ENCODE measurements around the gene LRCH4.
A peak's percentile ranks its signal among the peaks of the same experiment; 100 is the strongest.

LRCH4 gene

GRCh38 chr7:100584683-100585510, 1.0 kb downstream of the LRCH4 start:
- peak; percentile 60 for DNase-seq

DNA sequence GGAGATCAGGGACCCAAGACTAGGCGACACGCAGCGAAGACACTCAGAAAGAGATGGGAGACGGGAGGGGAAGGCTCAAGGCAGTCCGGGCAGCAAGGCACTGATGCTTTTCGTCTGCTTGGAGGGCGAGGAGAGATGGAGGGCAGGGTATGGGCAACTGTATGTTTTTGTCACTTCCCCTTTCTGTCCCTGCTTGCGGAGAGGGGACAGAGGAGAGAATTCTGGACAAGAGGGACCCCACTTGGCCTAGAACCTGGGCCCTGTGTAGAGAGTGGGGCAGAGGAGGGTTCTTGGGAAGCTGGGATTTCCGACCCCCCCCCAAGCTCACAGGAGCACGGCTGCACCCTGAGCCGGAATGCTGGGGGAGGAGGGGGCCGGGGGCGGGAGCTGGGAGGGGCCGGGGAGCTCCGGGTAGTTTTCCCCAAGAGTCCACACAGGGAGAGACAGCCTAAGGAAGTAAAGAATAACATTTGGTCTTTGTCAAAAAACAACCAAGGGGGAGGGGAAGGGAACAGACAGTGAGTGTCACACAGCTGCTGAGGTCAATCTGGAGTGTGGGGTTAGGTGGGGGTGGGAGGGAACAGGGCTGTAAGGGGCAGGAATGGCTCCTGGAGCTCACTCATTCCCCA, 1.8 kb downstream of the LRCH4 start:
- in situ Hi-C loops (cut with HindIII; ENCODE audit: low pct_ligation_motif_present, low pct_unique_long_range_greater_than_20kb, low sequenced_read_pairs): no loop called here
- no peak for DNase-seq

More at GRCh38 chr7:100584683-100585510, 1.0 kb downstream of the LRCH4 start:
- in situ Hi-C loops (cut with HindIII; ENCODE audit: low pct_ligation_motif_present, low pct_unique_long_range_greater_than_20kb, low sequenced_read_pairs): no loop called here

DNA sequence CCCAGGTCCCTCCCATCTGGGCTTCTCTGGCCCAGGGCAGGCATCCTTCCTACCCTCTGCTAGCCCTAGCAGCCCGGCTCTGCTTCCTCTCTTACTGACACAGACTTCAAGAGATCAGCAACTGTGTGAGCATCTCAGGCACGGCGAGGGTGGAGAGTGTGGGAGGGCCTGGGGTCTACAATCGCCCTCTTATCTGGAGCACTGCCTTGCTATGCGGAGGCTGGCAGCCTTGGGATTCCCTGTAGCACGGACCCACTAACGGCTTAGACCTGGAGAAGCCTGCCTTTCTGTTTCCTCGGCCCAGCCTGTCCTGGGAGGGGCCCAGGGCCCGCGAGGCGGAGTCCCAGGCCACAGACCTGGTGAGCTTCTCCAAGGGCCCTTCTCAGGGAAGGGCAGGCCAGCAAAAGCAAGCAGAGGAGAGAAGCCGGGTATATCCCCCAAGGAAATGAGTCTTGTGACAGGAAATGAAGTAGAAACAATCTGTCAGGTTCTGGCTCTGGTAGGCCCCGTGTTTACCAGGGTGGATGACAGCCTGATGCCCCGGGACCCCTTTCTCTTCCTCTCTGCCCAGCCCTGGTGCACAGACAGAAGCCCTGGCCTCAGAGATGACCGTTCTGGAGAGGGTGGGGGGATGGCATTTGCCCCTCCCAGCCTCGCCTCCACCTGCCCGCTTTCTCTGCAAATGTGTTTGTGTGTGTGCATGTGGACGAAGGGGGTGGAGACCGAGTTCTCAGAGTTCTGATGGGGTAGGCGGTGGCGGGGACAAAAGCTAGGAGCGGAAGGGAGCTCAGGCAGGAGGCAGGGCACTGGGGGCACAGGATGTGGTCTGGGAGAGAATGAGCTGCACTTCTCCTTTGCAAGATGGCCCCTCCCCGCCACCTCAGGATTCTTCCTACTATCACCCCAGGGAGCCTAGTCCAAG, 2.5 kb downstream of the LRCH4 start:
- DNase-seq: no peak
- in situ Hi-C loops (cut with HindIII; ENCODE audit: low pct_ligation_motif_present, low pct_unique_long_range_greater_than_20kb, low sequenced_read_pairs): no loop called here

DNA sequence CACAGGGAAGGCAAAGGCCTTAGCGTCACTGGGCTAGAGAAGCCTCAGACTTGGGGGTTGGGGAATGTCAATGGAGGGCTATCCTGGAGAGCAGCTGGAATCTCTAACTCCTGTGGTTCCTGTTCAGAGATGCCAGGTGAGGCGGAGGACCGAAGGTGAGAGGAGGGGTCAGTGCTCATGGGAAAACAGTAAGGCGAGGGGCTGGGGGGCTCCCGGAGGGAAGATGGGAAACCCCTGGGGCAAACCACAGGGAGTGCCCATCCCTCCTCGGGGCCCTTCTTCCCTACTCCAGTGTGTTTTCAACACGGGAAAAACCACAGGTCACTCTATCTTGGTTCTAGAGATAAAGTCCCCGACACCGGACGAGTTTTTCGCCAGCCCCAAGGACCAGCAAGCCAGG, 3.3 kb downstream of the LRCH4 start:
- in situ Hi-C loops (cut with HindIII; ENCODE audit: low pct_ligation_motif_present, low pct_unique_long_range_greater_than_20kb, low sequenced_read_pairs): no loop called here

DNA sequence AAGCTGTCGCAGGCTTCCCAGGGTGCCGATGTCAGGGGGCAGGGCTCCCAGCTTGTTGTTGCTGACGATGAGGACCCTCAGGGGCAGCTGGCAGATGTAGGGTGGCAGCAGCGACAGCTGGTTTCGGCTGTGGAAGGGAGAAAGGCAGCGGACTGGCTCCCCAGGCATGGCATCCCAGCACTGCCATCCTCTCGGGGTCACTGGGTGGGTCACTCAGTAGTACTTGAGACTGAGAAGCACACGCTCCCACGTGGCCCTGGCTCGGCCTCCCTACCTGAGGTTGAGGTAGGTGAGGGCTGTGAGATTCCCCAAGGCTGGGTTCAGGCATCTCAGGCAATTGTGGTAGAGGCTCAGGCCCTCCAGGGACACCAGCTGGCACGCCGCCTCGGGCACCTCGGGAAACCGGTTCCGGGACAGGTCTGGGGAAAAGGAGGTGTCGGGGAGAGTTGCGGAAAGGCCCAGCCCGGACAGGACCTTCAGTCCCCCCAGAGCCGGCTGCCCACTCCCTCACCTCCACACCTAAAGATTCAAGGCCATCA, 3.8 kb downstream of the LRCH4 start:
- no peak for DNase-seq
- in situ Hi-C loops (cut with HindIII; ENCODE audit: low pct_ligation_motif_present, low pct_unique_long_range_greater_than_20kb, low sequenced_read_pairs): no loop called here

More for the DNA sequence above, 3.3 kb downstream of the LRCH4 start:
- no peak for DNase-seq

GRCh38 chr7:100580466-100581283, 5.3 kb downstream of the LRCH4 start:
- in situ Hi-C loops (cut with HindIII; ENCODE audit: low pct_ligation_motif_present, low pct_unique_long_range_greater_than_20kb, low sequenced_read_pairs): no loop called here
- no peak for DNase-seq

DNA sequence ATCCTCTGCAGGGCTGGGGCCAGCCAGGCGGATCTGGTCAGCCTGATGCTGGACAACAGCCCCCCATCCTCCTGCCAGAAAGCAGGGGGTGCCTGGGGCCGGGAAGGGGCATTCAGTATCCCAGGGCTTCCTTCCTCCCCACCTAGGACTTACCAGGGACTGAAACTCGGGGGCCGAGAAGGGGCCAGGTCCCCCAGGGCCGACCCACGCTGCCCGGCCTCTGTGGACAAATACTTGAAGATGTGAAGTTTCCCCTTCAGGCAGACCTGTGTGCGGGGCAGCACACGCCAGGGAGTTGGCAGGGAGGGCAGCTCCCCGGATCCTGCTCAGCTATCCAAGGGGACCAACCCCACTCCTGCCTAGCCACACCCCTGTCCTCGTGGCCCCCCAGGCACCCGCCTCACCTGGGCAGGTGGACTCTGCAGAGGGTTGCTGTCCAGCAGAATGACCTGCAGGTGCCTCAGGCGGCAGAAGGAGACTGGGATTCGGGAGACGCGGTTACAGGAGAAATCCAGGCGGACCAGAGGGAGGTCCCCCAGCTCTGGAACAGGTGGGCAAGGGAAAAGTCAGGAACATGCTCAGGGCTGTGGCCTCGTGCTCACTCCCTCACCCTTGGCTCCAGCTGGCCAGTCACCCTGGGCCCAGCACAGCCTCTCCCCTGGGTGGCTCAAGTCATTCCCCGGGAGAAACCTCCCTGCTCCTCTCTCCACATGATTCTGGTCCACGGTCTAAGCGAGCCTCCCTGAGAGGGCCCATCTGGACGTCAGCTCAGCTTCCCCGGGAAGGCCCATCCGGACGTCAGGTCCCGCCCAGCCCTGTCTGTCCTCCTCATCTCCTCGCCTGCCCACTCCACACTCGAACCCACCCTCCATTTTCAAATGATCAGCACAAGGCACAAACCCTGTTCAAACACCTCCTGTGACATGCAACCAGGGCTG, 7.4 kb downstream of the LRCH4 start:
- in situ Hi-C loops (cut with HindIII; ENCODE audit: low pct_ligation_motif_present, low pct_unique_long_range_greater_than_20kb, low sequenced_read_pairs): no loop called here
- no peak for DNase-seq

DNA sequence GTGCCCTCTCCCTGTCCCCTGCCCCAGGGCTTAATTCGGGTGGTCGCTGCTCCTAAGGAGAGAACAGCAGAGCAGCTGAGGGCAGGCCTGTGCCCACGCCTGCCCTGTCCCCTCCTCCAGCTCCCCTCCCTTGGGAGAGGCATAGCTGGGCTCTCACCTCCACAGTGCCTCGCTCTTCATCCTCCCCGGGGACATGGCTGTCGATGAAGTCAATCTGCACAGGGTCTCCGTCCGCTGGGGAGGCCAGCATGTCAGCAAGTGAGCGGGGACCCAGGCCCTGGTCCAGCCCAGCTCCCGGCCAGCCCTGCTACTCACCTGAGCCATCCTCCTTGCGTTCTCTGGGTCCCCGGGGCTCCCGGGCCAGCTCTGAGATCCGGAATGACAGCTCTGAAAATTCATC, 8.4 kb downstream of the LRCH4 start:
- in situ Hi-C loops (cut with HindIII; ENCODE audit: low pct_ligation_motif_present, low pct_unique_long_range_greater_than_20kb, low sequenced_read_pairs): no loop called here
- no peak for DNase-seq

DNA sequence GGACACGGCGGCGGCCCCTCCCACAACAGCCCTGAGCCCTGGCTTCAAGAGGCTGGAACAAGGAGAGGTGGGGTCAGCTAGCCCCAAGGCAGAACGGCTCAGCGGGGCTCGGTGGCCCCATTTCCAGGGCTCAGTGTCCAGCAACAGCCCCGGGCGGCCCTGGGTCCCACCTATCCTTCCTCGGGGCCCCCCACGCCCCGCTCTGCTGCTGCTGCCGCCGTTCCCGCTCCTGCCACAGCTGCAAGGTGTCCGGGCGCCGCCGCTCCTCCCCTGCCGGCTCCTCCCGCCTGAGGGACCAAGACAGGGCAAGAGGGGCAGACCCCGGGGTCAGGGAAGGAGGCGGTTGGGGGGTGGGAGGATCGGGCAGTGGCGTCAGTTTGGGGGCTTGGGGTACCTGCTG, 8.8 kb downstream of the LRCH4 start:
- no peak for DNase-seq
- in situ Hi-C loops (cut with HindIII; ENCODE audit: low pct_ligation_motif_present, low pct_unique_long_range_greater_than_20kb, low sequenced_read_pairs): no loop called here

DNA sequence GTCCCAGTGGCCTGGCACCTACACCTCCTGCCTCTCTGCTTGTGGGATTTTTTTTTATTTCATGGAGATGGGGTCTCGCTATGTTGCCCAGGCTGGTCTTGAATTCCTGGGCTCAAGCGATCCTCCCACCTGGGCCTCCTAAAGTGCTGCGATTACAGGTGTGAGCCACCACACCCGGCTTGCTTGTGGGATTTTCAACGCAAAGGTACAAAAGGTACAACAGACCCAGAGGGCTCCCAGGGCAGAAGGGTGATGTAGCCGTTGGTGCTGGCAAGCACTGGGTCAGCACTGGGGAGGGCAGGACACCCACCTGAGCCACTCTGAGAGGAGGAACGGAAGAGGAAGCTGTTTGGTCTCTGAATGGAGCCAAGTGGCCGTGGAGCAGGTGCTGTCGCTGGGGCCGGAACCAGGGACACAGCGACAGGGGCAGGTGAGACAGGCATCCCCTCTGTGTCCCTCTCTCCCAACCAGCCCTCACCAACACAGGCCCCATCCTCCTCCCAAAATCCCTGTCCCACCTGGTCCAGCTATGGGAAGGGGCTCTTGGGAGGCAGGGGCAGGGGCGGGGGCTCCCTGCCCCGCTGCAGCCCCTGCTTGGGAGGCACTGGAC, 9.4 kb downstream of the LRCH4 start:
- in situ Hi-C loops (cut with HindIII; ENCODE audit: low pct_ligation_motif_present, low pct_unique_long_range_greater_than_20kb, low sequenced_read_pairs): no loop called here
- DNase-seq: no peak

DNA sequence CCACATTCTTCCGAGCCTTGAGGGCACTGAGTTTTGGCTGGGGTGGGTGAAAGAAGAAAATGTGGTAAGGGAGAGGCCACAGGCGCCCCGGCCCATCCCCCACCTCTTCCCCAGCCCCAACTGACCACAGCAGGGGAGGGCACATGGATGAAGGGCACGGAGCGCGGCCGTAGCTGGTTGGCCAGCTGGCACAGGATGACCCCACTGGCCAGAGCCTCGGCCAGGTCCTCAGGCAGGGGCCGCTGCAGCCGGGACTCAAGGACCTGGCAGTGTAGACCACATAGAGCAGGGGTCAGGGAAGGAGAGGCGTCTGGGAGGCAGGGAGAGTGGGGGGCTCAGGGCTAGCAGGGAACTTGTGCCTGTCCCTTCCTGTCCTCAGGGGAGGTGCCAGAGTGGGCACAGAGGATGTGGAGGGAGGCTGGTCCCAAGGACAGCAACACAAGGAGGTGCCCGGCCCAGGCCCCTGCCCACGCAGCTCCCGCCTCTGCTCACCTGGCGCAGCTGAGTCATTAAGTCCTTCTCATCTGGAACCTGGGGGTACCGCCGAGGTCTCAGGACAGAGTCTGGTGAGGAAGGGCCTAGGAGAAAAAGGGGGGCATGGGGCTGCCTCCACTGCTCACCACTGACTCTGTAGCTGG, 10.1 kb downstream of the LRCH4 start:
- in situ Hi-C loops (cut with HindIII; ENCODE audit: low pct_ligation_motif_present, low pct_unique_long_range_greater_than_20kb, low sequenced_read_pairs): no loop called here
- no peak for DNase-seq

DNA sequence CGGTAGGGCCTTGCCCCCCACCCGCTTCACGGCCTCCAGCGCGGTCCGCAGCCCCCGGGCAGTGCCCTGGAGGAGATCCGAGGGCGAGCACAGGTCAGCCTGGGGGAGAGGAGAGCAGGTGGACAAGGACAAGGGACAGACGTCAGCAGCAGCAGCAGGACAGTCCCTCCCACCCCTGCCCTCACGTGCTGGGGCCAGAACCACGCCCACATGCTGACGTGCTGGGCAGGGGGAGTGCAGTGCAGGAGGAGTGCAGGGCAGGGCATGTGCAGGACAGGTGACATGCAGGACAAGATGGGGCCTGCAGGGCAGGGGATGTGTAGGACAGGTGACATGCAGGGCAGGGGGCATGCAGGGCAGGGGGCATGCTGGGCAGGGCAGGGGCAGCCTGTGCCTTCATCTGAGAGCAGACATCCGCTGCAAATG, 10.7 kb downstream of the LRCH4 start:
- no peak for DNase-seq
- in situ Hi-C loops (cut with HindIII; ENCODE audit: low pct_ligation_motif_present, low pct_unique_long_range_greater_than_20kb, low sequenced_read_pairs): no loop called here

GRCh38 chr7:100574362-100575205, 11.3 kb downstream of the LRCH4 start:
- in situ Hi-C loops (cut with HindIII; ENCODE audit: low pct_ligation_motif_present, low pct_unique_long_range_greater_than_20kb, low sequenced_read_pairs): no loop called here

DNA sequence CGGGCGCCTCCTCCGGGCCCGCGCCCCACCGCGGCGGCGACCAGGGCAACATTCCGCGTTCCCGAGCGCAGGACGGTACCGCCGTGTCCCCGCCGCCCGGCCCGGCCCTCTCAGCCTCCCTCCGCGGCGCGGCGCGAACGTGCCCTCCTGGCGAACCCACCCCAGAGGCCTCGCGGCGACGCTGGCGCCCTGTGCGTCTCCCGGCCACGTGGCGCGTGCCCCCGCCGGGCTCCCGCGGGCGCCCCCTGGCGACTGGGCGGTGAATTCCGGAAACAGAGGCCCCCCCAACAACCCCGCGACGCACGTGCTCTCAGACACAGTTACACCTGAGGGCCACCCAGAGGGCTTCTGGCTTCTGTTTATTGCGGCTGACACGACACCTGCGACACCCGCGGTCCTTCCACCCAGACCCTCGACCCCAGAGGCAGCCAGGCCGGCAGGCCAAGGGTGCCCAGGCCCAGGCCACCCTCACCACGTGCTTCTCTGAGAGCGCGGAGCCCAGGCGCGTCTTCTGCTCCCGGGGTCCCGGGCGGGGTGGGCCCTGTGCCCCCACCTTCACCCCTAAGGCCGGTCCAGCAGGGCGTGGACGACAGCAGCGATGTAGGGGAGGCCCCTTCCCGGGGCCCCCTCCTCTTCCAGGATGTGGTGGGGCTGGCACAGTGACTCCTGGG, 12.1 kb downstream of the LRCH4 start, which contains the start of gene SAP25:
Gene SAP25, minus strand, starts transcription at position 210 of the 671 bp plus-strand sequence. Its CDS starts 158 bp downstream, at position 52.
- no peak for DNase-seq
- in situ Hi-C loops (cut with HindIII; ENCODE audit: low pct_ligation_motif_present, low pct_unique_long_range_greater_than_20kb, low sequenced_read_pairs): no loop called here

More at GRCh38 chr7:100574362-100575205, 11.3 kb downstream of the LRCH4 start:
- DNase-seq: no peak
